ENCODE results near the gene LBHD2.
"Not testable (repeated sequence)": the region's sequence is repeated elsewhere in the genome, so short reads cannot be mapped to it uniquely, and the experiment has no call there.

LBHD2 gene

GRCh38 chr14:103084021-103084919, at the start of gene LBHD2:
LBHD2 (plus strand) TSS chr14:103084210; CDS start chr14:103086013, 1,803 bp downstream.
- DNase-seq, result no peak

- no peak for DNase-seq
Measured at GRCh38 chr14:103041464-103041863, 42.5 kb upstream of the LBHD2 start.

- DNase-seq, result no peak
Measured at GRCh38 chr14:103043257-103044015, 40.6 kb upstream of the LBHD2 start.

GRCh38 chr14:103045371-103045869, 38.6 kb upstream of the LBHD2 start:
- DNase-seq, result no peak

GRCh38 chr14:103047453-103047852, 36.6 kb upstream of the LBHD2 start:
- not testable (repeated sequence) for DNase-seq

GRCh38 chr14:103050935-103051334, 33.1 kb upstream of the LBHD2 start:
- DNase-seq, result no peak

GRCh38 chr14:103052407-103052806, 31.6 kb upstream of the LBHD2 start:
- DNase-seq, result no peak

- no peak for DNase-seq
Measured at GRCh38 chr14:103055695-103056094, 28.3 kb upstream of the LBHD2 start.

- DNase-seq, result peak; percentile 0
Measured at GRCh38 chr14:103056322-103057027, 27.5 kb upstream of the LBHD2 start.

- DNase-seq, result no peak
Measured at GRCh38 chr14:103057028-103057371, 27.0 kb upstream of the LBHD2 start.

- peak; percentile 62 for DNase-seq
Measured at GRCh38 chr14:103057372-103058163, 26.4 kb upstream of the LBHD2 start, which contains the start of gene CDC42BPB. CDC42BPB (minus strand) TSS chr14:103057549; CDS start chr14:103057173, 376 bp downstream.

GRCh38 chr14:103058164-103059055, 25.6 kb upstream of the LBHD2 start:
- no peak for DNase-seq

- DNase-seq, result no peak
Measured at GRCh38 chr14:103059556-103059955, 24.5 kb upstream of the LBHD2 start.

- DNase-seq, result no peak
Measured at GRCh38 chr14:103061482-103061976, 22.5 kb upstream of the LBHD2 start.

- no peak for DNase-seq
Measured at GRCh38 chr14:103064436-103064835, 19.6 kb upstream of the LBHD2 start.

- DNase-seq, result no peak
Measured at GRCh38 chr14:103064978-103065377, 19.0 kb upstream of the LBHD2 start.

GRCh38 chr14:103065861-103066260, 18.1 kb upstream of the LBHD2 start:
- no peak for DNase-seq

- DNase-seq, result no peak
Measured at GRCh38 chr14:103066399-103066798, 17.6 kb upstream of the LBHD2 start.

- DNase-seq, result no peak
Measured at GRCh38 chr14:103067231-103067954, 16.6 kb upstream of the LBHD2 start.
